Fibroblast of villous mesenchyme (primary cell): ENCODE measurements around the gene CEP68. TPM values are rescaled to one million over a fixed set of nuclear protein-coding genes. Genes with fewer than 3 reads are reported as not detected.
"Not testable (repeated sequence)": the region's sequence is repeated elsewhere in the genome, so short reads cannot be mapped to it uniquely, and the experiment has no call there.

ENCODE experiments used
- DNase-seq: peaks from one replicate; pipeline ENCODE4 v3.0.0-alpha.2; 2010; ENCODE audit warnings: low read depth
- H3K4me3 ChIP-seq: 2 replicates; pipeline ENCODE4 v1.5.1; 2011; ENCODE audit warnings: low read depth, mild to moderate bottlenecking, low read length
- CTCF ChIP-seq: IDR thresholded peaks from 2 replicates; pipeline ENCODE4 v1.5.1; 2012; ENCODE audit warnings: low read depth, mild to moderate bottlenecking, low read length; ENCODE audit not compliant: insufficient read depth
- total RNA-seq: library from RNA; depleted of rRNA; stranded (reverse); fragments of >200 nt; gene quantifications from 2 replicates; pipeline ENCODE4 v1.2.3, GENCODE V29; 2012

The CEP68 gene
- total RNA-seq, 1 donor: 9.9 TPM

- no peak for TF ChIP-seq CTCF
- peak; percentile 100 for DNase-seq
- H3K4me3 ChIP-seq: peak within 1 kb of the TSS; percentile 100
These were observed 73.8 kb downstream of the CEP68 start, which contains the start of gene RAB1A for GRCh38 chr2:65129826-65130663. TSS of gene RAB1A (minus strand) at chr2:65130106. CDS start at chr2:65129915, 191 bp downstream.

- H3K4me3 ChIP-seq: peak overlapping the region; percentile 65
- TF ChIP-seq CTCF: peak; percentile 1
- no peak for DNase-seq
These were observed 74.5 kb downstream of the CEP68 start for GRCh38 chr2:65130664-65131175.

- not testable (repeated sequence) for H3K4me3 ChIP-seq, DNase-seq
These were observed 76.7 kb downstream of the CEP68 start for GRCh38 chr2:65132930-65133329.

- no peak overlapping the region for H3K4me3 ChIP-seq
- no peak for DNase-seq
- TF ChIP-seq CTCF: no peak
These were observed 77.4 kb downstream of the CEP68 start for GRCh38 chr2:65133626-65134025.

- no peak for TF ChIP-seq CTCF
- no peak for DNase-seq
- H3K4me3 ChIP-seq: no peak overlapping the region
These were observed 77.9 kb downstream of the CEP68 start for GRCh38 chr2:65134158-65134557.

- no peak for DNase-seq
- TF ChIP-seq CTCF: no peak
- H3K4me3 ChIP-seq: no peak overlapping the region
These were observed 80.0 kb downstream of the CEP68 start for GRCh38 chr2:65136253-65136652.

Other genes with a start within 250 kb of the CEP68 start
- gene SLC1A4, start 67.0 kb upstream of the CEP68 start, total RNA-seq: 7.8 and 11.3 TPM in 2 replicates
- gene RAB1A, start 73.7 kb downstream of the CEP68 start, total RNA-seq: 91.5 and 101 TPM in 2 replicates
- gene ACTR2, start 171.4 kb downstream of the CEP68 start, total RNA-seq: 90.5 and 115 TPM in 2 replicates